Keratinocyte (primary cell): ENCODE measurements around the gene DAP3. TPM values are rescaled to one million over a fixed set of nuclear protein-coding genes. Genes with fewer than 3 reads are reported as not detected.
"Not testable (repeated sequence)": the region's sequence is repeated elsewhere in the genome, so short reads cannot be mapped to it uniquely, and the experiment has no call there.

ENCODE experiments used
- DNase-seq: peaks from one replicate; pipeline ENCODE4 v3.0.0-alpha.2; 2011; ENCODE audit warnings: low read depth, missing footprints, low spot score
- FAIRE-seq: peaks from 2 replicates; lab custom pipeline; 2011; peaks lifted over from hg19 to GRCh38; lab: Jason Lieb, UNC
- H2AFZ ChIP-seq: 2 replicates; pipeline ENCODE4 v1.6.0; 2012; ENCODE audit warnings: low read length, control low read depth, inconsistent platforms; ENCODE audit not compliant: control insufficient read depth
- H3K27ac ChIP-seq: 2 replicates; pipeline ENCODE4 v1.5.1; 2011; ENCODE audit warnings: low read length; ENCODE audit not compliant: control insufficient read depth, insufficient read depth
- H3K27me3 ChIP-seq: 3 replicates; pipeline ENCODE4 v1.6.0; 2011; ENCODE audit warnings: low read length; ENCODE audit not compliant: control insufficient read depth, insufficient read depth; ENCODE audit errors: extremely low read depth
- H3K36me3 ChIP-seq, 2 experiments: 2 replicates in 1 of 2; 3 replicates in 1 of 2; pipeline ENCODE4 v1.5.1; 2011; ENCODE audit warnings: low read length in 2 of 2, mild to moderate bottlenecking in 1 of 2; ENCODE audit not compliant: control insufficient read depth in 2 of 2, insufficient read depth in 2 of 2; ENCODE audit errors: extremely low read depth in 1 of 2
- H3K4me1 ChIP-seq: 3 replicates; pipeline ENCODE4 v1.5.1; 2011; ENCODE audit warnings: low read length; ENCODE audit not compliant: control insufficient read depth, insufficient read depth; ENCODE audit errors: extremely low read depth
- H3K4me2 ChIP-seq: 3 replicates; pipeline ENCODE4 v1.6.0; 2011; ENCODE audit warnings: low read depth, low read length; ENCODE audit not compliant: control insufficient read depth, insufficient read depth; ENCODE audit errors: extremely low read depth
- H3K4me3 ChIP-seq, 3 experiments: fragments of 200-600 bp in 1 of 3; sonication (generic) in 1 of 3; 2 replicates in 2 of 3; 3 replicates in 1 of 3; pipeline ENCODE4 v1.5.1; 2011 to 2016; ENCODE audit warnings: low read length in 3 of 3, mild to moderate bottlenecking in 3 of 3, control low read depth in 2 of 3, inconsistent platforms in 1 of 3, low read depth in 1 of 3, mixed read lengths in 1 of 3, mixed run types in 1 of 3, moderate library complexity in 1 of 3; ENCODE audit not compliant: control insufficient read depth in 2 of 3, insufficient read depth in 2 of 3; ENCODE audit errors: extremely low read depth in 1 of 3
- H3K79me2 ChIP-seq: 2 replicates; pipeline ENCODE4 v1.6.0; 2012; ENCODE audit warnings: low read length; ENCODE audit not compliant: control insufficient read depth, insufficient read depth
- H3K9ac ChIP-seq: 3 replicates; pipeline ENCODE4 v1.6.0; 2011; ENCODE audit warnings: low read length; ENCODE audit not compliant: control insufficient read depth, insufficient read depth; ENCODE audit errors: extremely low read depth
- H3K9me1 ChIP-seq: 3 replicates; pipeline ENCODE4 v1.6.0; 2011; ENCODE audit warnings: low read length; ENCODE audit not compliant: control insufficient read depth, insufficient read depth; ENCODE audit errors: extremely low read depth
- H3K9me3 ChIP-seq: 2 replicates; pipeline ENCODE4 v1.5.1; 2012; ENCODE audit warnings: low read depth, low read length; ENCODE audit not compliant: control insufficient read depth
- H4K20me1 ChIP-seq: 3 replicates; pipeline ENCODE4 v1.6.0; 2011; ENCODE audit warnings: low read length; ENCODE audit not compliant: control insufficient read depth, insufficient read depth; ENCODE audit errors: extremely low read depth
- CTCF ChIP-seq, 3 experiments: IDR thresholded peaks in 1 of 3; conservative IDR thresholded peaks in 1 of 3; optimal IDR thresholded peaks in 1 of 3; 2 replicates in 2 of 3; 3 replicates in 1 of 3; pipeline versions ENCODE3 to v1.5.1; 2011; ENCODE audit warnings: low read length in 3 of 3, mild to moderate bottlenecking in 3 of 3, moderate library complexity in 2 of 3, control low read depth in 1 of 3, inconsistent platforms in 1 of 3; ENCODE audit not compliant: insufficient read depth in 2 of 3; ENCODE audit errors: extremely low read depth in 1 of 3
- EZH2 ChIP-seq: IDR thresholded peaks from one replicate; pipeline ENCODE4 v1.6.1; 2012; ENCODE audit warnings: inconsistent platforms, mild to moderate bottlenecking, low read length, moderate library complexity
- dilution Hi-C: fragments of 300-500 bp; cut with MboI; formaldehyde crosslinking; loops from one replicate; pipeline ENCODE4 v1.7.0; 2020; ENCODE audit warnings: low sequenced_read_pairs; ENCODE audit not compliant: extremely low pct_ligation_motif_present
- polyA plus RNA-seq, 5 experiments: library from polyadenylated mRNA; depleted of rRNA in 3 of 5; stranded (reverse) in 3 of 5; stranded (forward) in 1 of 5; unstranded in 1 of 5; fragments of >200 nt; gene quantifications; 1 replicate in 1 of 5; 2 replicates in 3 of 5; 3 replicates in 1 of 5; pipeline versions ENCODE4 v1.2.1 to v1.2.3, GENCODE V29; 2011 to 2012; ENCODE audit warnings: missing spikeins in 2 of 5, low read depth in 1 of 5, low replicate concordance in 1 of 5

The DAP3 gene
- polyA plus RNA-seq, 1 donor (not counting 4 experiments of a cell fraction or from before 2014, with no cell fraction given) = 203 TPM

GRCh38 chr1:155698382-155699038, 9.6 kb downstream of the DAP3 start:
- Histone ChIP-seq H3K36me3 (peaks cover 0 to 7% of the 10 kb centered on the region in 2 experiments), H3K9me3 (no peaks in the 10 kb centered on the region), H3K4me2 (no peak overlapping the region), H3K9me1 (no peaks in the 10 kb centered on the region), H3K27ac (no peak overlapping the region), H3K9ac (no peak overlapping the region), H3K4me3 (no peak overlapping the region), H4K20me1 (peaks cover 4% of the 10 kb centered on the region), H3K27me3 (no peaks in the 10 kb centered on the region), H3K79me2 (peaks cover 71% of the 10 kb centered on the region), H3K4me1 (peaks cover 17% of the 10 kb centered on the region), H2AFZ (no peak overlapping the region)
- dilution Hi-C loops = no loop called here
- DNase-seq (no peak), FAIRE-seq (no peak)
- no peak for TF ChIP-seq EZH2
- TF ChIP-seq CTCF (optimal IDR thresholded peaks at IDR 0.05 in 1 of 3, IDR thresholded peaks at IDR 0.05 in 1 of 3, conservative IDR thresholded peaks at IDR 0.05 in 1 of 3; ENCODE audit: extremely low read depth in 1 of 3, insufficient read depth in 2 of 3, low read length in 3 of 3) = no peak

GRCh38 chr1:155699062-155699461, 10.2 kb downstream of the DAP3 start:
- H3K9ac ChIP-seq, H3K36me3 ChIP-seq, H3K27ac ChIP-seq, DNase-seq, H3K27me3 ChIP-seq, H3K4me2 ChIP-seq, FAIRE-seq, H3K4me3 ChIP-seq, H3K9me1 ChIP-seq, H4K20me1 ChIP-seq, dilution Hi-C loops, H3K9me3 ChIP-seq, H2AFZ ChIP-seq: not testable (repeated sequence)
- peaks cover 77% of the 10 kb centered on the region for H3K79me2 ChIP-seq
- H3K4me1 ChIP-seq = peaks cover 21% of the 10 kb centered on the region

- H3K9me1 ChIP-seq, H3K27me3 ChIP-seq, H4K20me1 ChIP-seq, H3K9ac ChIP-seq, dilution Hi-C loops, FAIRE-seq, H3K27ac ChIP-seq, H2AFZ ChIP-seq, H3K36me3 ChIP-seq, H3K4me2 ChIP-seq, H3K9me3 ChIP-seq, H3K4me3 ChIP-seq, DNase-seq: not testable (repeated sequence)
- H3K4me1 ChIP-seq = peaks cover 17% of the 10 kb centered on the region
- peaks cover 77% of the 10 kb centered on the region for H3K79me2 ChIP-seq
Observed at GRCh38 chr1:155701675-155702074, 12.8 kb downstream of the DAP3 start.
